SIG-M5 (cell line): ENCODE measurements around the gene MMP19.
"Not testable (repeated sequence)": the region's sequence is repeated elsewhere in the genome, so short reads cannot be mapped to it uniquely, and the experiment has no call there.

ENCODE experiments used
- DNase-seq: peaks from one replicate; lab custom pipeline; 2025; lab: John Stamatoyannopoulos, UW

Gene MMP19

DNA sequence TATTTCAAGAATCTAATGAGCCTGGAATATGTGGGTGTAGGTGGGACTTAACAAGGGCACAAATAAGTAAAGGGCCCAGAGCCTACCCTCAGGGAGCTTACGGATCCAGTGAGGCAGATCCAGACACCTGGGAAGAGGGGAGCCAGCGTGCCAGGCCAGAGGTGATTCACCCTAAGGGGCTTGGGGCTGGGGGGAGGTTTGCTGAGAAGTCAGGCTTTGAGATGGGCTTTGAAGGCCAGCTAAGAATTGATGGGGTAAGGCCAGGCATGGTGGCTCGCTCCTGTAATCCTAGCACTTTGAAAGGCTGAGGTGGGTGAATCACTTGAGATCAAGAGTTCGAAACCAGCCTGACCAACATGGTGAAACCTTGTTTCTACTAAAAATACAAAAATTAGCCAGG, 695 bp upstream of the MMP19 start:
- DNase-seq, result no peak

- DNase-seq, result no peak
Observed at GRCh38 chr12:55840581-55841351, 2.0 kb downstream of the MMP19 start.

DNA sequence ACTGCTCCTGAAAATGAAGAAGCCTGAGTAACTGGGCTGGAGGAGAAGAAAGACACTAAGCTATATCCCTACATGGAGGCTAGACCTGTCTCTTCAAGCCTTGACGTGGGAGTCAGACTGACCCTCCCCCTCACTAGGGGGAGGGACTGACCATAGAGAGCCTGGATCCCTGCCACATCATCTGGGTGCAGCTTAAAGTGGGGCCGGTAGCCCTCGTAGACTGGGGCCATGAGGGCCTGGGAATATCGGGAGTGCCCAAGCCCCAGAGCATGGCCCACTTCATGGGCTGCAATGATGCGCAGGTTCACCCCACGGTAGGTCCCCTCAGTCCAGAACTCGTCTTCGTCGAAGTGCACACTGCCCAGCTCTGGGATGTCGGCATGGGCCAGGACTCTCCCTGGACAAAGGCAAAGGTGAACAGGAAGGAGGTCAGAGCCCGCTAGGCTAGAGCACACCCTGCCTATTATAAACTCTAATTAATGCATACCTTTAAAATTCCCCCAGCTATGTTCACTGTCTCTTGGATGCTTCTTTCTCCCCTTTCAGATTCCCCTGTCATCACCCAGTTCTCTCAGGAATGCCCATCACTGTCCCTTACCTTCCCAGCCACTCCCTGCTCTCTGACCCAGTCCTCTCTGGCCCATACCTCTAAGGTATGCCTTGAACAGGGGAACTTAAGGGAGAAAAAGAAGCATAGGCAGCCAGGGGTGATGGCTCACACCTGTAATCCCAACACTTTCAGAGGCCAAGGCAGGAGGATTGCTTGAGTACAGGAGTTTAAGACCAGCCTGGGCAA, 3.2 kb downstream of the MMP19 start:
- no peak for DNase-seq

DNA sequence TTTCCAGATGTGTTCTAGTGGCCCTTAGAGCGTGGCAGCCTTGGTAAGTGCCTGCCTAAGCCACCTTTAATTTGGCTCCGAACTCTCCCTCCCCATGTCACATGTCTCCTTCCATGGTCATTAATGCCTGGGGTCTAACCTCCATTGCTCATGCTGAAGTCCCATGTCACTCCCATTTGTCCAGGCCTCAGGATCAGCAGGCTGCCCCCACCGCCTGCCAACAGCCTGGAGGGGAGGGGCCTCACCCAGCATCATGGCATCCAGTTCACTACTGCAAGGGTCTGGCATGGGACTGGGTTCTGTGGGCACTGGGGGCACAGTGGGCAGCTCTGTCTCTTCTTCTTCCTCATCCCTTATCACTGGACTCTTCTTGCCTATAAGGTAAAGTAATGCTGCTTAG, 4.4 kb downstream of the MMP19 start:
- no peak for DNase-seq

DNA sequence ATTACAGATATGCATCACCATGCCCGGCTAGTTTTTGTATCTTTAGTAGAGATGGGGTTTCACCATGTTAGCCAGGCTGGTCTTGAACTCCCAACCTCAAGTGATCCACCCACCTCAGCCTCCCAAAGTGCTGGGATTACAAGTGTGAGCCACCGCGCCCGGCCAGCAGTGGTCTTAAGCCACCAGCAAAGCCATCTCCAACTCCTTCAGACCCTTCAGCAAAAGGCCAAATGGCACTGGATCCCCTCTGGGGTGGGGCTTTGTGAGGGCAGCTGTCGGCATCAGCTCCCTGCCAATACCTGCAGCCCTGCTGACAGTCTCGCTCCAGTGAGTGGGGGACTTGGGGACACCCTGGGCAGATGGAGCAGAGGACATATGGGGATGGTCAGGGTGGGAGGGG, 8.3 kb downstream of the MMP19 start:
- DNase-seq, result not testable (repeated sequence)

- DNase-seq, result no peak
Observed at GRCh38 chr12:55833056-55833455, 9.7 kb downstream of the MMP19 start.

- DNase-seq, result no peak
Observed at GRCh38 chr12:55831447-55831815, 11.3 kb downstream of the MMP19 start.

DNA sequence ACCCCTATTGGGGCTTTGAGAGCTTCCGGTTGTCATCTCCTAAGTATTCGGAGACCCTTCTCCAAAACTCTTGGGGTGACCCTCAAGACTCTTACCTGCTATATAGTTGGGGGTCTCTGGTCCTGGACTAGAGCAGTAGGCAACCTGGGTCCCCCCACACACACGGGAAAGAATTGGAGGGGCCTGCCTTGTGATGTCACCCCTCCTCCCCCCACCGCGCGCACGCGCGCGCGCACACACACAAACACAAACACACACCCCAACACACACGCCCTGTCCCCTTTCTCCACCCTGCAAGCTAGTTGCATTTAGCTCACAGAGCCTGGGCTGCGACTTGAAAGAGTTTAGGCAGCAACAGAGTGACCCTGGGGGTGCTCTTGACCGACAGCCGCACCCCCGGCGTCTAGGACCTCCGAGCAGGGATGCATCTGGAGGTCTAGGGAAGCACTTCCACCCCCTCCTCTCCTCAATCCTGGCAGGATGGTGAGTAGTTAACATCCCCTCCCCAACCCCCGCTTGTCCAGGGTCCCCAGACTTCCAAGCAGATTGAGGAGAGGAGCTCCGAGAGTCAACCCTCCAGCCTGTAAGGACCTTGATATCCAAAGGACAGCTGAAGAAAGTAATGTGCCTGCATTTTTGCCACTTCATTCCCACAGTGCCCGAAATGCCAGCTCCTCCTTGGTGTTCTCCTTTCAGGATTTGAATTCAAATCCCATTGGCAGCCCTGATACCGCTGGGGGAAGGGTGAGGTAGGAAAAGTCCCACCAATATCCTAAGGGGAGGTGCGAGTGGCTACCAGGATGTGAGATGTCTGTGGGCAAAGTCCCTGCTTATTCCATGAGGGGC, 11.9 kb downstream of the MMP19 start:
- no peak for DNase-seq

GRCh38 chr12:55829967-55830600, 12.7 kb downstream of the MMP19 start:
- DNase-seq, result no peak

DNA sequence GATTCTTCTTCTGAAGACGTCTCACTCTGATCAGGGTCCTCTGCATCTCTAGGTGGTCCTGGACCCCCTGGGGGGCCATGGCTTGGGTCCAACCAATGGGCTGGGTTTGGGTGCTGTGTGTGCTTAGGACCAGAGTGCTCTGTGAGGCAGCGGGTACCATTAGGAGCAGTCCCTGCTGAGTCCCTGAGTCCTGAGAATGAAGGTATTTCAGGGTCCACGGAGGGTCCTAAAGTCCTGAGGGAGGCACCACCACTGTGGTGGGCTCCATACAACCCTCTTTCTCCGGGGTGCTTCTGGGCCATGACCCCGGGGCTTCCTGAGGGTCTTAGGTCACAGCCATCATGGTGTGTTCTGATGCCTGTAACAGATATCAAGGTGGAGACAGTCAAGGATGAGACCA, 14.4 kb downstream of the MMP19 start:
- no peak for DNase-seq

- DNase-seq, result no peak
Observed at GRCh38 chr12:55827806-55828205, 14.9 kb downstream of the MMP19 start.

- no peak for DNase-seq
Observed at GRCh38 chr12:55824726-55825125, 18.0 kb downstream of the MMP19 start.

- no peak for DNase-seq
Observed at GRCh38 chr12:55823419-55823818, 19.3 kb downstream of the MMP19 start.

DNA sequence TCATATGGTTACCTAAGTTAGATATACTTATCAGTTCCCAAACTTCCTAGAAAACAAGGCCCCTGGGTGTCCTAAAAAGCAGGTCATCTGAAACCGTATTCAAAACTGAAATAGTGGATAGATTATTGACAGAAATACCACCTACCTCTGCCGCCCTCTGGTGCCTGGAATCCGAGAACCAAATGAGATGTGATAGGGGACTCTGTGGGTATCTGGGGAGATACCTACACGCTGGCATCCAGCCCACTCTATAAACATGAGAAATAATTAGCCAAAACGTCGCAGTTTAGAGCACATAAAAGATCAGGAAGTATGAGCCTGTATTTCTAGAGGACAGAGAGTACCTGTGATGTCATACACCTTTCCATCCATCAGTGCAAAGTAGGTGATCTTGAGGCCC, 20.5 kb downstream of the MMP19 start:
- DNase-seq, result no peak

DNA sequence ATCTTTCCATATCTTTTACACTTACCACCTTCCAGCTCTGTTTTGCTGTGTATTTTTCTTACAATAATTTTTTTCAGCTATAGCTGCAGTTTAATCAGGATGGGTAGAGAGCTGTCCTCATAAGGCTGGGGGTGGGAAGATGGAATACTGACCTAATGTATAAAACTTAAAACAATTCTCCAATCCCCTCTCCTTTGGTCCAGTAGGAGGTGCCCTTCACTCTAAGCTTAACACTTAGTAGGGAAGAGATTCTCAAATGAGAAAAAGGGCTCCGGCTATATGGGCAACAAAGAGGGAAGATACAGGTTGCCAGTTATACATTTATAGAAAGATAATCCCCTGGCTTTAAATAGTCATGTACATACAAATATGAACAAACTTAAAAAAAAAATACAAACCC, 22.1 kb downstream of the MMP19 start:
- no peak for DNase-seq

GRCh38 chr12:55818886-55819285, 23.9 kb downstream of the MMP19 start:
- DNase-seq, result no peak

DNA sequence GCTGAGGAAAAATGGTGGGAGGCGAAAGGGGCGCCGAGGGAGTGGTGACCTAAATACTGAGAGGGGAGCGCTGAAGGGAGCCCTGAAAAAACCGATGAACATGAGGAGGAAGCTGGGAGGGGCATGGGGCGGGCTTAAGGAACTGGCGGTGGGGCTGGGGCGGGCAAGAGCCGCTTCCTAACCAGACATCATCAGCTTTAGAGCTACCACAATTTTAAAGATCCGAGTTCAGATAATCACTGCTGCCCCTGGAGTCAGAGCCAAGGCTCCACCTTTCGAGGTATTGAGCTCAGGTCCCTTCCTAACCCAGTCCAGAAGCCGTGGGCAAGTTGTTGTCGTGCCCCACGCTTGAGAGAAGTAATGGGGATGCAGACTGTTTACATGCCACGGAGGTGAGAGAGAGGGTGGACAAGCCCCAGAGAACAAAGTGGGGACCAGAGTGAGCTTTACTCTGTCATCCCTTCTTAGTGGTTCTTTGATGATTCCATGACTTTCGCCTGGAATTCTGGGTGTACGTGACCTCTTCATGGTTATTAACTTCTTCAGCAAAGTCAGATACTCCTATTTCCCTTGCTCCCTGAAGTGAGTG, 24.5 kb downstream of the MMP19 start:
- DNase-seq, result no peak

DNA sequence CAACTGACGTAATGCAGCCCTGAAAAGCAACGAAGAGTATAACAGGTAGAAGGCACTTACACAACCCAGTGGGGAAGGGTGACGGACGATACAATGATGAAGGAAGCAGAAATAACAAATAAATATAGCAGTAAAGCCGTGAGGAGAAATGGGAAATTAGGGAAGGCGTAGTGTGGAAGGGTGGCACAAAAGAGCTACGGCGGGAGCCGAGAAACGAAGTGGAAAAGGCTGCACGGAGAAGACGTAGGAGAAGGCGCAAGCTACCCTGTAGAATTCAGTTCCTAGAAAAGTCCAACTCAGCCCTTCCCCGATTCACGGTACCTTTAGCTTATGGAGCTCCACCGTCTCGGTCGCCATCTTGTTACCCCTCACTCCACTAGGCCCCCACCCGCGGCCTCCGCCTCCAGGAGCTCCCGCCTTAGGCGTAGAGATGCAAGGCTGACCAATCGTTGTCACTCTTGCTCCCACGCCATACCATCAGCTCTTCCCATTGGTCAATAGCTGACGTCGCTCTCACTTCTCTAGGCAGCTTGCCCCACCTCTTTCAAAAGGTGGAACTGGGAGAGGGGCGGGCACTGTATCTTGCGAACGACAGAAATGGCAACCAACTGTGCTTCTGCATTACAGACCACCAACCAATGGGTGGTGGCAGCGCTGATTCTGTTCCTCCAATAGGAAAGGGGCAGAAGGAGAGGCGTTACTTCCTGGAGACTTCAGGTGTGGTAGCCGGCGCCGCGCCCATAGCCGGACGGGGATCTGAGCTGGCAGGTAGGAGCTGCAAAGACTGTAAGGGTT, 25.2 kb downstream of the MMP19 start, which contains the start of the genes ORMDL2 and SARNP:
TSS of gene ORMDL2 (plus strand) at position 697 of the 795 bp plus-strand sequence. CDS start 959 bp downstream, outside the sequence.
TSS of gene SARNP (minus strand) at position 380 of the 795 bp plus-strand sequence. CDS start at position 357, 23 bp downstream.
- DNase-seq, result peak; percentile 100

- no peak for DNase-seq
Observed at GRCh38 chr12:55816881-55817344, 25.8 kb downstream of the MMP19 start.

DNA sequence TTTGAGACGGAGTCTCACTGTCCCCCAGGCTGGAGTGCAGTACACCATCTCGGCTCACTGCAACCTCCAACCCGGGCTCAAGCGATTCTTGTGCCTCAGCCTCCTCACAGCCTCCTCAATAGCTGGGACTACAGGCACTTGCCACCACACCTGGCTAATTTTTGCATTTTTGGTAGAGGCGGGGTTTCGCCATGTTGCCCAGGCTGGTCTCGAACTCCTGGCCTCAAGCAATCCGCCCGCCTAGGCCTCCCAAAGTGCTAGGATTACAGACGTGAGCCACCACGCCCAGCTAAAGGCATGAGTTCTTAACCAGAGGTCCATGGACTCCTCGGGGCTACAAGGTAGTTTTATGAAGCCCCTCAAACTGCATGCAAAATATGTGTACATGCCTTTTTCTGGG, 27.3 kb downstream of the MMP19 start:
- no peak for DNase-seq
